ENCODE data around the gene LDHD. TPM values are rescaled to one million over a fixed set of nuclear protein-coding genes. Genes with fewer than 3 reads are reported as not detected.
A peak's percentile ranks its signal among the peaks of the same experiment; 100 is the strongest.

LDHD gene
- polyA plus RNA-seq, 2 of the 4 experiments (the other 2 are of a cell fraction) = 0.79 to 1.1 TPM

GRCh38 chr16:75071621-75072020, 45.0 kb downstream of the LDHD start:
- TF ChIP-seq CEBPB (IDR thresholded peaks at IDR 0.05) = no peak
- TF ChIP-seq RFX5 (IDR thresholded peaks at IDR 0.05) = no peak
- no peak for TF ChIP-seq BCL3 (IDR thresholded peaks at IDR 0.05)
- no peak for TF ChIP-seq FOXS1 (CRISPR knock-in tag; IDR thresholded peaks at IDR 0.05)
- TF ChIP-seq, protein P1, sequence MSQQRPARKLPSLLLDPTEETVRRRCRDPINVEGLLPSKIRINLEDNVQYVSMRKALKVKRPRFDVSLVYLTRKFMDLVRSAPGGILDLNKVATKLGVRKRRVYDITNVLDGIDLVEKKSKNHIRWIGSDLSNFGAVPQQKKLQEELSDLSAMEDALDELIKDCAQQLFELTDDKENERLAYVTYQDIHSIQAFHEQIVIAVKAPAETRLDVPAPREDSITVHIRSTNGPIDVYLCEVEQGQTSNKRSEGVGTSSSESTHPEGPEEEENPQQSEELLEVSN (IDR thresholded peaks at IDR 0.05; ENCODE audit: borderline replicate concordance, low read depth) = no peak
- TF ChIP-seq ZNF302 (CRISPR knock-in tag; IDR thresholded peaks at IDR 0.05) = no peak
- no peak for TF ChIP-seq RCOR1 (IDR thresholded peaks at IDR 0.05; ENCODE audit: low read depth, low read length)
- TF ChIP-seq MAZ (IDR thresholded peaks at IDR 0.05; ENCODE audit: borderline replicate concordance, low read depth, low read length) = no peak
- no peak for TF ChIP-seq RARB (CRISPR knock-in tag; IDR thresholded peaks at IDR 0.05)
- TF ChIP-seq USF2 (IDR thresholded peaks at IDR 0.05) = no peak
- TF ChIP-seq PHF8 (IDR thresholded peaks at IDR 0.05; ENCODE audit: borderline replicate concordance, low read depth) = no peak
- no peak for TF ChIP-seq BHLHE40 (IDR thresholded peaks at IDR 0.05; ENCODE audit: low read depth, low read length)
- no peak for TF ChIP-seq NFE2L2 (conservative IDR thresholded peaks at IDR 0.05; ENCODE audit: low read length)
- TF ChIP-seq, protein P2, sequence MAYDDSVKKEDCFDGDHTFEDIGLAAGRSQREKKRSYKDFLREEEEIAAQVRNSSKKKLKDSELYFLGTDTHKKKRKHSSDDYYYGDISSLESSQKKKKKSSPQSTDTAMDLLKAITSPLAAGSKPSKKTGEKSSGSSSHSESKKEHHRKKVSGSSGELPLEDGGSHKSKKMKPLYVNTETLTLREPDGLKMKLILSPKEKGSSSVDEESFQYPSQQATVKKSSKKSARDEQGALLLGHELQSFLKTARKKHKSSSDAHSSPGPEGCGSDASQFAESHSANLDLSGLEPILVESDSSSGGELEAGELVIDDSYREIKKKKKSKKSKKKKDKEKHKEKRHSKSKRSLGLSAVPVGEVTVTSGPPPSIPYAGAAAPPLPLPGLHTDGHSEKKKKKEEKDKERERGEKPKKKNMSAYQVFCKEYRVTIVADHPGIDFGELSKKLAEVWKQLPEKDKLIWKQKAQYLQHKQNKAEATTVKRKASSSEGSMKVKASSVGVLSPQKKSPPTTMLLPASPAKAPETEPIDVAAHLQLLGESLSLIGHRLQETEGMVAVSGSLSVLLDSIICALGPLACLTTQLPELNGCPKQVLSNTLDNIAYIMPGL (CRISPR knock-in tag; IDR thresholded peaks at IDR 0.05; ENCODE audit: borderline replicate concordance) = no peak
- TF ChIP-seq EHF (CRISPR knock-in tag; IDR thresholded peaks at IDR 0.05) = no peak
- DNase-seq (ENCODE audit: low read depth in 1 of 2, low spot score in 1 of 2) (no peak), FAIRE-seq (no peak), ATAC-seq (no peak)
- Histone ChIP-seq H3K27ac (no peak overlapping the region), H3K4me1 (peaks cover 10% of the 10 kb centered on the region), H3K4me2 (no peak overlapping the region), H3K9me3 (no peaks in the 10 kb centered on the region), H3K4me3 (no peak overlapping the region)
- 86% methylated on average over 3 of the region's 3 CpGs for WGBS (ENCODE audit: missing lambda C conversion rate)
- POLR2A ChIA-PET = no interaction called here
- CTCF ChIA-PET = interaction anchor here (0.6 to 1.9 kb wide), 5 partner anchors 39 to 502 kb away, joined by 3 to 6 read pairs (median 4); partner anchors contain the start of gene ZNRF1

DNA sequence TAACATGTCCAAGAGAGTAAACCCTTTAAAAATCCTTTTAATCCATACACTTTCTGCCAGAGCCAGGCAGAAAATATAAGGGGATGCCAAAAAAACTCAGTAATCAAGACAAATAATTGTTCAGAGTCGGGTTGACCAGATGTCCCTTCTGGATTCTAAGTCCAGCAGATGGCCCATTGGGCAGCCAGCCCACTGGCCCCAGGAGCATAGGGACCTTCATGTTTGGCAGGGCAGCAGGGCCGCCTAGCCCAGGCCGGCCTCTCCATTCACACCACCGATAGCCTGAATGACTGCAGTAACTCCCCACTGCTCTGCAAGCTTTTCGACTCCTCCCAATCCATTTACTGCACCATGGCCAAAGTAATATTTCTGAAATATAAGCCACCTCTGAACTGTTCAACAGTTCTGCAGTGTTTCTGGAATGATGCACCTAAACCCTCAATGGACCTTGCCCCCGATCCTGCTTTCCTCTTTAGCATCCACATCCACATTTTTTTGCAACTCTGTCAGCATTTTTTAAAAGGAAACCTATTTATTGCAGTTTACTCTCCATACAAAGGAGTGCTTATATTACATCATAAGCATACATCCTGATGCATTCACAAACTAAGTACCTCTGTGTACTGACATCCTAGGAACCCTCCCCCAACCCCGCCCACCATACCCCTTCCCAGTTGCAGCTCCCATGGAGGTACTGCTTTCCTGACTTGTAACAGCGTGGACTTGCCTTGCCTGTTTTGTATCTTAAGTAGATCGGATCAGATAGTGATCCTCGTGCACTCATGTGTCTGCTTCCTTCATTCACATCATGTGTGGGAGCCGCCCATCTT, 46.4 kb downstream of the LDHD start:
- WGBS (ENCODE audit: missing lambda C conversion rate) = 71% methylated on average over 11 of the region's 11 CpGs
- ATAC-seq = peak in 1 of 2 experiments; percentile 63; a peak in 3 of 6 replicates
- TF ChIP-seq RARB (CRISPR knock-in tag; IDR thresholded peaks at IDR 0.05) (no peak), MAFK (IDR thresholded peaks at IDR 0.05; ENCODE audit: partially characterized antibody) (peak; percentile 65)
- POLR2A ChIA-PET = no interaction called here
- peaks cover 19% of the 10 kb centered on the region for H3K4me1 ChIP-seq
- DNase-seq (ENCODE audit: low read depth in 1 of 2, low spot score in 1 of 2) = peak in 1 of 2 experiments; percentile 35
- no peaks in the 10 kb centered on the region for H3K9me3 ChIP-seq
- peak overlapping the region; percentile 50 for H3K4me2 ChIP-seq
- FAIRE-seq = no peak
- no peak overlapping the region for H3K27ac ChIP-seq
- CTCF ChIA-PET = interaction anchor here (1.9 kb wide), 1 partner anchor 72 kb away, joined by 6 read pairs; the partner anchor contains the start of gene ZNRF1
- no peak overlapping the region for H3K4me3 ChIP-seq
